A549 (cell line): ENCODE results near the gene LHFPL2. TPM values are rescaled to one million over a fixed set of nuclear protein-coding genes. Genes with fewer than 3 reads are reported as not detected.
A peak's percentile ranks its signal among the peaks of the same experiment; 100 is the strongest.

ENCODE experiments used
- ATOH8 ChIP-seq: fragments of 250-450 bp; sonication (Bioruptor Pico); IDR thresholded peaks from 2 replicates; pipeline ENCODE4 v1.5.0; 2020; ENCODE audit warnings: low read depth, mild to moderate bottlenecking, moderate library complexity
- CBX8 ChIP-seq: fragments of 200-600 bp; sonication (generic); IDR thresholded peaks from 2 replicates; pipeline ENCODE4 v1.6.1; 2016
- CEBPB ChIP-seq, 2 experiments: fragments of >200 bp in 1 of 2; sonication (Bioruptor Twin) in 1 of 2; formaldehyde crosslinking in 1 of 2; IDR thresholded peaks; 2 replicates each; pipeline ENCODE4 v1.6.1; 2012 to 2016
- CHD2 ChIP-seq: fragments of 150-350 bp; IDR thresholded peaks from 2 replicates; pipeline ENCODE4 v1.6.1; 2014; ENCODE audit warnings: low read length; ENCODE audit not compliant: partially characterized antibody
- CHD4 ChIP-seq: fragments of 200-600 bp; sonication (generic); IDR thresholded peaks from 2 replicates; pipeline ENCODE4 v1.6.1; 2016; ENCODE audit warnings: antibody characterized with exemption, mild to moderate bottlenecking, borderline replicate concordance
- E2F6 ChIP-seq: IDR thresholded peaks from 2 replicates; pipeline ENCODE4 v1.6.1; 2012; ENCODE audit warnings: low read depth, borderline replicate concordance
- ELK1 ChIP-seq: fragments of 150-350 bp; IDR thresholded peaks from 2 replicates; pipeline ENCODE4 v1.6.1; 2014; ENCODE audit warnings: low read depth, mild to moderate bottlenecking, low read length
- EP300 ChIP-seq, 2 experiments: fragments of >200 bp; sonication (Bioruptor Twin); formaldehyde crosslinking; IDR thresholded peaks; 2 replicates in 1 of 2; 3 replicates in 1 of 2; pipeline ENCODE4 v1.6.1; 2016 to 2017
- ESRRA ChIP-seq: fragments of 150-350 bp; IDR thresholded peaks from 2 replicates; pipeline ENCODE4 v1.6.1; 2014; ENCODE audit warnings: mild to moderate bottlenecking, low read length, borderline replicate concordance
- FOSL2 ChIP-seq, 2 experiments: fragments of 450-650 bp in 1 of 2; fragments of >200 bp in 1 of 2; sonication (Bioruptor Twin) in 1 of 2; formaldehyde crosslinking; IDR thresholded peaks; 2 replicates each; pipeline versions ENCODE4 v1.5.0 to v1.6.1; 2016 to 2020; ENCODE audit warnings: mild to moderate bottlenecking in 1 of 2, moderate library complexity in 1 of 2
- HDAC2 ChIP-seq: fragments of 200-600 bp; sonication (generic); IDR thresholded peaks from 2 replicates; pipeline ENCODE4 v1.6.1; 2016
- HES2 ChIP-seq: fragments of >200 bp; sonication (Bioruptor Twin); formaldehyde crosslinking; IDR thresholded peaks from 2 replicates; pipeline ENCODE4 v1.6.1; 2016
- HEYL ChIP-seq: fragments of 250-450 bp; sonication (Bioruptor Pico); IDR thresholded peaks from 2 replicates; pipeline ENCODE4 v1.8.0; 2021; ENCODE audit warnings: mild to moderate bottlenecking, moderate library complexity
- HMGXB4 ChIP-seq: fragments of 250-450 bp; sonication (Bioruptor Pico); IDR thresholded peaks from 2 replicates; pipeline ENCODE4 v1.5.0; 2021; ENCODE audit warnings: mild to moderate bottlenecking, moderate library complexity, borderline replicate concordance
- HOXB13 ChIP-seq: fragments of 250-450 bp; sonication (Bioruptor Pico); IDR thresholded peaks from 2 replicates; pipeline ENCODE4 v1.5.0; 2020; ENCODE audit warnings: low read depth, mild to moderate bottlenecking, moderate library complexity
- MAFK ChIP-seq: fragments of 450-650 bp; IDR thresholded peaks from 2 replicates; pipeline ENCODE4 v1.6.1; 2014; ENCODE audit not compliant: partially characterized antibody
- MYC ChIP-seq: IDR thresholded peaks from 2 replicates; pipeline ENCODE4 v1.6.1; 2012; ENCODE audit warnings: mild to moderate bottlenecking, inconsistent platforms, low read length, improper control_type of control experiment, borderline replicate concordance
- NPAS2 ChIP-seq: fragments of 250-450 bp; sonication (Bioruptor Pico); IDR thresholded peaks from 2 replicates; pipeline ENCODE4 v1.8.0; 2022; ENCODE audit warnings: mild to moderate bottlenecking, moderate library complexity, borderline replicate concordance
- NR3C1 ChIP-seq: fragments of >200 bp; sonication (Bioruptor Twin); formaldehyde crosslinking; IDR thresholded peaks from 3 replicates; pipeline ENCODE4 v1.6.1; 2017
- PBX3 ChIP-seq: IDR thresholded peaks from 2 replicates; pipeline ENCODE4 v1.6.1; 2012
- PHF8 ChIP-seq: fragments of 200-600 bp; sonication (generic); IDR thresholded peaks from 2 replicates; pipeline ENCODE4 v1.6.1; 2016; ENCODE audit warnings: low read depth, mild to moderate bottlenecking, antibody characterized with exemption, moderate library complexity, borderline replicate concordance
- POLR2AphosphoS2 ChIP-seq: conservative IDR thresholded peaks from 2 replicates; pipeline ENCODE4 v1.6.1; 2012; ENCODE audit warnings: low read length, improper control_type of control experiment, inconsistent platforms
- RFX5 ChIP-seq: fragments of 450-650 bp; IDR thresholded peaks from 2 replicates; pipeline ENCODE4 v1.7.1; 2014; ENCODE audit warnings: antibody characterized with exemption, mild to moderate bottlenecking, moderate library complexity
- RNF2 ChIP-seq: fragments of 200-600 bp; sonication (generic); IDR thresholded peaks from 2 replicates; pipeline ENCODE4 v1.6.1; 2016; ENCODE audit warnings: low read depth, mild to moderate bottlenecking, antibody characterized with exemption, moderate library complexity, borderline replicate concordance
- SREBF2 ChIP-seq: fragments of 450-650 bp; IDR thresholded peaks from 2 replicates; pipeline ENCODE4 v1.6.1; 2014; ENCODE audit warnings: mild to moderate bottlenecking, moderate library complexity
- TFCP2L1 ChIP-seq: fragments of 250-450 bp; sonication (Bioruptor Pico); IDR thresholded peaks from 2 replicates; pipeline ENCODE4 v1.5.0; 2021; ENCODE audit warnings: mild to moderate bottlenecking
- TP53 ChIP-seq: fragments of 250-450 bp; sonication (Bioruptor Pico); IDR thresholded peaks from 2 replicates; pipeline ENCODE4 v1.5.0; 2021; ENCODE audit warnings: mild to moderate bottlenecking, moderate library complexity
- USF2 ChIP-seq: fragments of 450-650 bp; IDR thresholded peaks from 2 replicates; pipeline ENCODE4 v1.6.1; 2014; ENCODE audit warnings: antibody characterized with exemption
- ZFP36 ChIP-seq: fragments of 450-650 bp; IDR thresholded peaks from 2 replicates; pipeline ENCODE4 v1.6.1; 2014; ENCODE audit warnings: borderline replicate concordance; ENCODE audit not compliant: partially characterized antibody
- ZNF302 ChIP-seq: fragments of 250-450 bp; sonication (Bioruptor Pico); IDR thresholded peaks from 2 replicates; pipeline ENCODE4 v1.9.0; 2021; ENCODE audit warnings: inconsistent platforms, mild to moderate bottlenecking, moderate library complexity
- polyA plus RNA-seq, 4 experiments: library from polyadenylated mRNA; depleted of rRNA in 3 of 4; stranded (reverse); fragments of >200 nt; fragmentation: RNase III in 1 of 4; extraction: RNeasy Plus Mini Kit Qiagen cat#74134 plus additional on column Dnase treatment in 1 of 4; gene quantifications; 2 replicates in 3 of 4; 3 replicates in 1 of 4; pipeline ENCODE4 v1.2.3, GENCODE V29; 2011 to 2017

The LHFPL2 gene
- polyA plus RNA-seq, 2 of the 4 experiments (the other 2 are of a cell fraction): 24.9 to 41.7 TPM

- 0 out of 2 replicates have a peak, but pooled peaks have one; percentile 54 for TF ChIP-seq NPAS2
- TF ChIP-seq ESRRA: no peak
- TF ChIP-seq E2F6: peak; percentile 89
- TF ChIP-seq HDAC2: no peak
- peak; percentile 92; the same call in 1 of the 2 replicates for TF ChIP-seq HOXB13 (CRISPR knock-in tag)
- 0 out of 2 replicates have a peak, but pooled peaks have one; percentile 20 for TF ChIP-seq MYC
- TF ChIP-seq CEBPB (IDR thresholded peaks at IDR 0.05): peak; percentile 69 to 86
- peak; percentile 95 for TF ChIP-seq MAFK
- no peak for TF ChIP-seq ELK1
- no peak for TF ChIP-seq RNF2
- TF ChIP-seq SREBF2: no peak
- TF ChIP-seq CHD4: no peak
- TF ChIP-seq ATOH8 (CRISPR knock-in tag): peak; percentile 97
- no peak for TF ChIP-seq HMGXB4 (CRISPR knock-in tag)
- no peak for TF ChIP-seq CHD2
- no peak for TF ChIP-seq CBX8
- 0 out of 2 replicates have a peak, but pooled peaks have one; percentile 49 for TF ChIP-seq TFCP2L1 (CRISPR knock-in tag)
- no peak for TF ChIP-seq POLR2AphosphoS2
- TF ChIP-seq HES2: 0 out of 2 replicates have a peak, but pooled peaks have one; percentile 12
- TF ChIP-seq PBX3: no peak; the same call in 1 of the 2 replicates
- no peak for TF ChIP-seq RFX5
- peak; percentile 81 for TF ChIP-seq ZNF302
- no peak for TF ChIP-seq NR3C1
- peak; percentile 90 for TF ChIP-seq FOSL2 (IDR thresholded peaks at IDR 0.05)
- peak; percentile 98 for TF ChIP-seq FOSL2 (CRISPR knock-in tag; IDR thresholded peaks at IDR 0.05)
- TF ChIP-seq TP53 (CRISPR knock-in tag): peak; percentile 88
- peak; percentile 73 to 80; a peak in 3 of 5 replicates for TF ChIP-seq EP300 (IDR thresholded peaks at IDR 0.05)
- TF ChIP-seq PHF8: no peak
- no peak for TF ChIP-seq ZFP36
- peak; percentile 89; the same call in 1 of the 2 replicates for TF ChIP-seq HEYL (CRISPR knock-in tag)
- no peak for TF ChIP-seq USF2
Measured at GRCh38 chr5:78594610-78595457, 53.7 kb downstream of the LHFPL2 start (continued).
